ENCODE results near the gene NEDD4L.
A peak's percentile ranks its signal among the peaks of the same experiment; 100 is the strongest.

NEDD4L gene

GRCh38 chr18:58319719-58320118 lies 275.7 kb downstream of the NEDD4L start:
- no peak for DNase-seq (ENCODE audit: low read depth in 2 of 2)

GRCh38 chr18:58320907-58321561 lies 277.0 kb downstream of the NEDD4L start:
- no peak for DNase-seq (ENCODE audit: low read depth in 2 of 2)

- DNase-seq (ENCODE audit: low read depth in 2 of 2) = peak in 1 of 2 donors; percentile 3
Measured at GRCh38 chr18:58321986-58322385, 278.0 kb downstream of the NEDD4L start.

GRCh38 chr18:58322464-58322863 lies 278.4 kb downstream of the NEDD4L start:
- no peak for DNase-seq (ENCODE audit: low read depth in 2 of 2)

GRCh38 chr18:58323866-58324762 lies 280.1 kb downstream of the NEDD4L start:
- no peak for DNase-seq (ENCODE audit: low read depth in 2 of 2)

GRCh38 chr18:58324824-58325480 lies 280.9 kb downstream of the NEDD4L start:
- no peak for DNase-seq (ENCODE audit: low read depth in 2 of 2)

- DNase-seq (ENCODE audit: low read depth in 2 of 2) = no peak
Measured at GRCh38 chr18:58325494-58325893, 281.5 kb downstream of the NEDD4L start.

GRCh38 chr18:58334061-58334460 lies 290.0 kb downstream of the NEDD4L start:
- no peak for DNase-seq (ENCODE audit: low read depth in 2 of 2)

- DNase-seq (ENCODE audit: low read depth in 2 of 2) = no peak
Measured at GRCh38 chr18:58335223-58335622, 291.2 kb downstream of the NEDD4L start.

GRCh38 chr18:58335821-58336220 lies 291.8 kb downstream of the NEDD4L start:
- no peak for DNase-seq (ENCODE audit: low read depth in 2 of 2)

GRCh38 chr18:58336605-58337004 lies 292.6 kb downstream of the NEDD4L start:
- no peak for DNase-seq (ENCODE audit: low read depth in 2 of 2)

GRCh38 chr18:58337285-58337684 lies 293.3 kb downstream of the NEDD4L start:
- no peak for DNase-seq (ENCODE audit: low read depth in 2 of 2)

GRCh38 chr18:58337686-58338085 lies 293.7 kb downstream of the NEDD4L start:
- DNase-seq (ENCODE audit: low read depth in 2 of 2) = no peak

- DNase-seq (ENCODE audit: low read depth in 2 of 2) = no peak
Measured at GRCh38 chr18:58338141-58338540, 294.1 kb downstream of the NEDD4L start.

GRCh38 chr18:58338961-58339592 lies 295.1 kb downstream of the NEDD4L start:
- no peak for DNase-seq (ENCODE audit: low read depth in 2 of 2)

- DNase-seq (ENCODE audit: low read depth in 2 of 2) = no peak
Measured at GRCh38 chr18:58339890-58340289, 295.9 kb downstream of the NEDD4L start.

GRCh38 chr18:58341916-58342315 lies 297.9 kb downstream of the NEDD4L start:
- DNase-seq (ENCODE audit: low read depth in 2 of 2) = no peak

GRCh38 chr18:58344080-58344670 lies 300.1 kb downstream of the NEDD4L start:
- DNase-seq (ENCODE audit: low read depth in 2 of 2) = no peak

GRCh38 chr18:58344861-58345463 lies 300.9 kb downstream of the NEDD4L start:
- no peak for DNase-seq (ENCODE audit: low read depth in 2 of 2)

GRCh38 chr18:58345875-58346274 lies 301.8 kb downstream of the NEDD4L start:
- DNase-seq (ENCODE audit: low read depth in 2 of 2) = no peak

GRCh38 chr18:58347135-58347534 lies 303.1 kb downstream of the NEDD4L start:
- DNase-seq (ENCODE audit: low read depth in 2 of 2) = no peak
